Measurements from ENCODE around the gene MMP1.

MMP1 gene

DNA sequence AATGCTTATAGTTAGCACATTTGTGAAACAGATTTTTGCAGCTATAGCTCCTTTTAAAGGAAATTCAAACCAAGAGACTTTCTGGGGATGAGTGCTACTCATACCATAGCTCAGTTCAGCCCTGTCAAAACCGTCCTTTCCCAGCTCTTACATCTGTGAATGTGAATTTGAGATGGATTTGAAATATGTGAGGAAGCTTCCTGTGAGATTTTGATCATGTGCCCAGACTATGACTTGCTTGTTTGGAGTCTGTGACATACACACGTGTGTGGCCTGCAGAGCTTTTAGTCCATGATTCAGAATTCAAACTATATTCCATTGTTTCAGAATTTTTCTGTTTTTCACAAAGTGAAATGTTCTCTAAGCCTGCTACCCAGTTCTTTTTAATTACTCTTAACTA, 4.4 kb upstream of the MMP1 start:
- no peak for DNase-seq

DNA sequence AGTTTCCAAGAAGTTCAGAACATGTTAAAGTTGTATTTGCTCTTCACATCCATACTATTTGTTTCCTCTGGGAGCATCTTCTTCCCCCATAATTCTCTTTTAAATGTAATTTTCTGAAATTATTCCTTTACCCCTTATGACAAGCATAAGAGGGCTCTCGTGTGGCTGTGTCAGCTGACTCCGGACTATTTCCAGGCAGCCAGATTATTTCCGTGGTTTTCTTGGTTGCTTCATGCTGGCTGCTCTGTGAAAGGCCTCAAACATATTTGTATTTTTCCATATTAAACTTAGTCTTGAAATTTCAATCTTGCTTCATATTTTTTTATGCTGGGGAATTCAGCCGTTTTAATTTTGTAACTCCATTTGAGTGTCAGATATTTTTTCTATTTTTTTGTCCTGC, 2.8 kb upstream of the MMP1 start:
- DNase-seq = no peak

DNA sequence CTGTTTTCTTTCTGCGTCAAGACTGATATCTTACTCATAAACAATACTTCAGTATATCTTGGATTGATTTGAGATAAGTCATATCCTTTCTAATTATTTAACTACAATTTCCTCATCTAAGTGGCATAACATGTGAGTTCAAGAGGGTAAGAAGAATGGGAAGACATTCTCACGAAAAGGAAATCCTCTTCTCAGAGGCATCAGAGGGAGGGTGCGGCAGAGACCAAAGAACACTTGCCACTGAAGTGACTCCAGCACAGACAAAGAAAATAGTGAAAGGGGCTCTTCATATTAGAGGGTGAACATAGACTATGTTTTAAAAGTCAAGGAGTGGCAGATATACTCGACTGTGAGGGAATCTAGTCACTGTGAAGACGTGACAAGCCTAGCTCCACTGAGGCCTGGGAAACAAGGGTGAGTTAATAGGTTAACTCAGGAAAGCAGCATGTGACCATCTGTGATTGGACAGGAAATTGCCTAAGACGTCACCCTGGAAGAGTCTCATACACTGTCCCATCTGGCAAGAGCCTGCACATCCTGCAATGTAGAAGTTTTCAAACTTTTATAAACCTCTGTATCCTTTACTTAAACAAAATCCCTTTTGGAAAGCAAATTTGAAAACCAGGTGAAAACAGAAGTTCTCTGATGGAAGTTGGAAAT, 1.9 kb upstream of the MMP1 start:
- no peak for DNase-seq

DNA sequence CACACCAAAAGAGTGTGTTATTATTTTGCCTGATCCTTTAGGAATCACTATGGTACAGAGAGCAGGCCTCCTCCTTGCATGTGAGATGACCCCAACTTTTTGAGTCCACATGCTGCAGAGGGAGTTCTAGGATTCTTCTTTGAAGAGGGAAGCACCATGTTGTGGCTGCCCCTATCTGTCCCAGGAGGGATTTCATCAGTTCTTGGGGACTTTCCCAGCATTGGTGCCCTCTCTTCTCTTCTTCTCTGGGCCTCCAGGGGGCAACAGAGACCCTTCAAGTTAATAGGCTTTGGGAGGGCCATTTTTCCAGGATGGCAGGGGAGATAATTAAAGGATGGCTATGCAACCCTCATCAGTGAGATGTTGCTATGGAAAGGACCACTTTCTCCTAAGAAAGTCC, 3.6 kb downstream of the MMP1 start:
- peak; percentile 64 for DNase-seq

DNA sequence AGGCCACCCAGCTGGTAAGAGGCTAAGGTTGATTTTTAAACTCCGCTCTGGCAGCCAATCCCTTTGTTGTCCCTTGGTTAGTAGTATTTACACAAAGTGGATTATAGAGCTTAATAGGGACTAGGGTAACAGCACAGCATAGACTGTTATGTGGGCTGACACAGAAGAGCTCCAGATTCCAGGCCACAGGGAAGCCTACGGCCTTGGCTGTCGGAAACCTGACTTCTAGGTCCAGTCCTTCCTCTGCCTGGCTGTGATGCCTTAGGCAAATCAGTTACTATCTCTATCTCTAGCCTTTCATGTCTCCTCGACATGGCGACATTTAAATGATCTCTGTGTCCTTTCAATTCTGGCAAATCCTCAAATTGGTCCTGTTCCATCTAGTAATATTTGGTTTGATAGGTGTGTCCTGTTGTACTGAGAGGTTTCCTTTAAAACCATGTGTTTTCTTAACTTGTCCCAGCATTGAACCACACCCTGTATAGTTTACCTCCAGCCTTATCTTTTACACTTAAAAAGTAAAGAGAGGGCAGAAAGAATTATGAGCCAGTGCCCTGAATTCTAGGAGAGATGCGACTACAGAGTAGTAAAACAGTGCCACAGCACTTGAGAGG, 4.2 kb downstream of the MMP1 start:
- DNase-seq = peak; percentile 59

DNA sequence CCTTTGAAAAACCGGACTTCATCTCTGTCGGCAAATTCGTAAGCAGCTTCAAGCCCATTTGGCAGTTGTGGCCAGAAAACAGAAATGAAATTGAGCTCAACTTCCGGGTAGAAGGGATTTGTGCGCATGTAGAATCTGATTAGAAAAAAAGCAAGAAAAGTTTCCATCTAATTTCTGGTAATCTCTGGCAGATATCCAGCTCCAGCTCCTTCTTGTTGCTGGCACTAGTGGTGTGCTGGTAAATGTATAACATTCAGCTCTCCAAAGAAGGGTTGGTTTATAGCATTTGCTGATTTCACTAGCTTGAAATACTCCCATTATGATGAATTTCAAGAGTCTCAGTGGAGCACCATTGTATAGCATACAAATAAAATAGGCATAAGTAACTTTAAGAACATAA, 5.4 kb downstream of the MMP1 start:
- DNase-seq = no peak

DNA sequence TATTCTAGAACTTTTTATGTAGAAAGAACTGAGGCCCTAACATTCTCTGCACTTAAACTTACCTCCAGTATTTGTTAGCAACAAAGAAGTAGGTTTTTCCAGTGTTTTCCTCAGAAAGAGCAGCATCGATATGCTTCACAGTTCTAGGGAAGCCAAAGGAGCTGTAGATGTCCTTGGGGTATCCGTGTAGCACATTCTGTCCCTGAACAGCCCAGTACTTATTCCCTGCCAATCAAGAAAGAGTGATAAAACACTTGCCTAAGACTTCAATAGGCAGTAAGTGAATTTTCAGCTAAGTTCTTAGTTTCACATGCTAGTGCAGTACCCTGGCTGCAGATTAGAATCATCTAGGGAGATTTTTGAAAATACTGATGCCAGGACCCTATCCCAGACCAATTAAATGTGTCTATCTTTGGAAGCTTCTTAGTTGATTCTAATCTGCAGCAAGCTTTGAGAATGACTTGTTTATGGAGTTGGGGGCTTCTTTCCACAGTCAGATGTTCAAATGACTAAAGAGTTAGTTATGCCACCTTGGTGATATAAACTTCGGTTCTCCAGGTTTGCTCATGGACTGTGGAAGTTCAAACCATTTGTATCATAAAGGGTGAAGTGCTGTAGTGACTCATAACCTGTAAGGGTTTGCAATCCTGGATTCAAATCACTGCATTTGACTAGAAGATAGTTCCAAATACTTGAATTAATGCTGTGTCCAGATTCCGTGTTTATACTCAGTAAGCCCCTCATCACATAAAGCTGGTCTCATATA, 6.5 kb downstream of the MMP1 start:
- DNase-seq = no peak

DNA sequence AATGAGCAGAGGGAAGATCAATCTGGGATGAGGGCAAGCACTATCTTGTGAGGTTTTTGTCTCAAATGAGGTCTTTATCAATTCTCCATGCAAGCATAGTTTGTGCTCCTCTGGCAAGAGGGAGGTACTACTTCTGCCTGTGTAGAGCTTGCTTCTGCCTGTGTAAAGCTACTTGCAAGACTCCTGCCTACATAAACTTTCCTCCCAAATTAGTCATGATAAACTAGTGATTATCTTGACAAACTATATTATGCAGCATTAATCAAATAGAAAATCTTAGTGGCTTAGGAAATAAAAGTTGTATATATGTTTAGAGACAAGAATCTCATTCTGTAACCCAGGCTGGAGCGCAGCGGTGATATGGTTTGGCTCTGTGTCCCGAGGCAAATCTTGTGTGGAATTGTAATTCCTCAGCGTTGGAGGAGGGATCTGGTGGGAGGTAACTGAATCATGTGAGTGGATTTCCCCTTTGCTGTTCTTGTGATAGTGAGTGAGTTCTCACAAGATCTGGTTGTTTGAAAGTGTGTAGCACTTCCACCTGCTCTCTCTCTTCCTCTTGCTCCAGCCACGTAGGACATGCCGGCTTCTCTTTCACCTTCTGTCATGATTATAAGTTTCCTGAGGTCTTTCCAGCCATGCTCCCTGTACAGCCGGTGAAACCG, 9.5 kb downstream of the MMP1 start:
- no peak for DNase-seq

DNA sequence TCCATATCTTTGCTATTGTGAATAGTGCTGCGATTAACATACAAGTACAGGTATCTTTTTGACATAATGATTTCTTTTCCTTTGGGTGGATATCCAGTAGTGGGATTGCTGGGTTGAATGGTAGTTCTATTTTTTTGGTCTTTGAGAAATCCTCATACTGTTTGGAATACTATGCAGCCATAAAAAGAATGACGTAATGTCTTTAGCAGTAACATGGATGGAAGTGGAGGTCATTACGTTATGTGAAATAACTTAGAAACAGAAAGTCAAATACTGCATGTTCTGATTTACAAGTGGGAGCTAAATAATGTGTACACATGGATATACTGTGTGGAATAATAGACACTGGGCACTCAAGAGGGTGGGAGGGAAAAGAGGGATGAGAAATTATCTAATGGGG, 13.6 kb downstream of the MMP1 start:
- DNase-seq = no peak

DNA sequence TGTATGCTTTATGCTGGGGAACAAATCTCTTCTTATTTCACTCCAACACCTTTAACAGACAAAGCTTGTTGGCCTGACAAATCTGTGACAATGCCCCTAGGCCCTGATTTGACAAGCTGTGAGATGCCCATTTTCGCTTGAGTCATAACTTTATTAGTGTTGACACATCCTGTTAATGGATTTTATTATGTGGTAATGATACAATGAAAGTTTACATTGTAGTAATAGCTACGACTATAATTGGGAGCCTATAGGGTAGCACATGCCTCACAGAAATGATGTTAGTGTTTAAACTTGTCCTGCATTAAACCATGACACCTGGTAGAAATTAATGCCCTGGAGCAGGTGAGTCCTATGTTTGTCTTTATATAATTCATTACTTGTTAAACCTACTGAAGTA, 14.2 kb downstream of the MMP1 start:
- DNase-seq = no peak

DNA sequence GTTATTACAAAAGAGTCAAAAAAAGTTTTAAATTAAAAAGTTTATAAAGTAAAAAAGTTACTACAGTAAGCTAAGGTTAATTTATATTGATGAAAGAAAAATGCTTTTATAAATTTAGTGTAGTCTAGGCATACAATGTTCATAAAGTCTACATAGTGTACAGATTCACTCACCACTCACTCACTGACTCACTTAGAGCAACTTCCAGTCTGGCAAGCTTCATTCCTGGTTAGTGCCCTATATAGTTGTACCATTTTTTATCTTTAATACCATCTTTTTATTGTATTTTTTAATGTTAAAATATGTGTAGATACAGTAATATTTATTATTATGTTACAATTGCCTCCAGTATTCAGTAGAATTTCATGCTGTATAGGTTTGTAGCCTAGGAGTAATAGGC, 14.9 kb downstream of the MMP1 start:
- no peak for DNase-seq

DNA sequence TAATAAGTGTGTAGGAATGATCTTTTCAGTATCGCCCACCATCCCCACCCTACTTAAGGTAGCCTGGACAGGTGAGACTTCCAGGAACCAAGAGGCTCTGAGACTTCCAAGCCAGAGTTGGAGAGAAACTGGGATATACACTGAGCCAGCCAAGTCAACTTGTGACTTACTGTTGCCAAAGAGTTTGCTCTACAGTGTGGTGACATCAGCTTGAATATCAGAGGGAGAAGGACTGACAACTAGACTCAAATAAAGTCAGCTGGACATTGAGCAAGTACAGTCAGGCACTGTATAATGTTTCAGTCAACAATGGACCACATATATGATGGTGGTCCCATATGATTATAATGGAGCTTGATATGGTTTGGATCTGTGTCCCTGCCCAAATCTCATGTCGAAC, 16.3 kb downstream of the MMP1 start:
- no peak for DNase-seq

DNA sequence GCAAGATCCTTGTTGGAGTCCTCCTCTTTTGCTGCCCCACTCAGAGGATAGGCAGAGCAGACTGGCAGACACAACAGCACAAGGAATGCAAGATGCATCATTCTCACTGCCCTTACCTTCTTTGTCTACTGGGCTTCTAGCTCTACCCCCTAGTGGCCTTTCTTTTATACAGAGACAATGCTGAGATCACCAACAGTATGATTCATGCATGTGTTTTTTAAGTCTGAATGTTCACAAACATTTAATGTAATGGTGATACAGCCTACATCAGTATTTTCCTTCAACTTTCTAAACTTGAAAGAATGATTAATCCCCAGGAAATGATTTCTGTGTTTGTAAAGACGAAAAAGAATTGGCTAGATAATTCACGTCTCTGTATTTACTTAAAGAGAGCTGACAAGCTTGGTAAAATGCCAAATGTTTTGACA, 17.5 kb downstream of the MMP1 start, which contains the start of gene MMP10:
TSS of gene MMP10 (minus strand) at position 138 of the 428 bp plus-strand sequence. CDS start at position 101, 37 bp downstream.
- peak; percentile 70 for DNase-seq

DNA sequence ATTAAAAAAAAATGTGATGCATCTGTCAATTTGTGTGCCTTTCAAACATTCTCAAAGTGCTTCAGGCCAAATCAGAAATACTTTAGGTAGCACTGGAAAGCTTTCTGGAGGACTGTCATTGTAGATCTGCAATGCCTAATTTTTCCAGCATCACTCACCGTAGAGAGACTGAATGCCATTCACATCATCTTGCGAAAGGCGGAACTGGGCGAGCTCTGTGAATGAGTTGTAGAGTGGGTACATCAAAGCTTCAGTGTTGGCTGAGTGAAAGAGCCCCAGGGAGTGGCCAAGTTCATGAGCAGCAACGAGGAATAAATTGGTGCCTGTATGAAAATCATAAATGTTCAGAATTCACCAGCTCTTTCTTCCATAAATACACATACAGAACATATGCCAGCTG, 21.5 kb downstream of the MMP1 start:
- peak; percentile 78 for DNase-seq

DNA sequence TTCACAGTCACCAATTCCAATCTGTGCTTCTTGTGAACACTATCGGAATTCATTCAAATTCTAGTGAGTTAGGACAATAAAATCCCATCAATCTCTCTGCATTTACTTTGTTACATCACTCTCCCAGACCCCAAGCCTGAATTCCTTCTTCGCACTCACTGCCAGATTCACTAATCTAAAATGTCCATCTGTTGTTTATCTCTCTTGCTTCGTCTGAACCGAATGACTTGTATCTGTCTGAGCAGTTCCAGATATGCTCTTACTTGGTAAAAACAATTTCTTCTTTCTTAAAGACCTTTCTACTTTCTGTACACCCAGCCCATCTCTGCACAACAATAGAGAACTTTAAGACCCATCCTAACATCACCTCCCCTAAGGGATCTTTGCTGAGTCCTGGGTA, 24.6 kb downstream of the MMP1 start:
- DNase-seq = no peak

DNA sequence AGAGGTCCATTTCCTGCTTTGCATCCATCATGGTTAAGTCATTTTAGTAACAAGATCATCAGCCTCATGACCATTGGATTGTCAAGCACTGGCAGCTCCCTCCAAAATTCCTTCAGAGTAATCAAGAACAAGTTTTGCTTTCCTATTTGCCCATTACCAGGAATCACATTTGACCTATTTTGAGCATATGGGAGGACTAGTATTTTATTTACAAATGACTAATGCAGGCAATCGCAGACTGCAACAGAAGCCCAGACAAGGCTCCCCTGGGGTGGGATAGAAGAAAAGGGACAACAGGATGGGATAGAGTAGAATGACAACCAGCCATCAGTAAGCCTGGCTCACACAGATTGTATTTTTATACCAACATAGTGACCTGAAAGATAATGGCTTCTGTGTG, 26.6 kb downstream of the MMP1 start:
- DNase-seq = no peak

DNA sequence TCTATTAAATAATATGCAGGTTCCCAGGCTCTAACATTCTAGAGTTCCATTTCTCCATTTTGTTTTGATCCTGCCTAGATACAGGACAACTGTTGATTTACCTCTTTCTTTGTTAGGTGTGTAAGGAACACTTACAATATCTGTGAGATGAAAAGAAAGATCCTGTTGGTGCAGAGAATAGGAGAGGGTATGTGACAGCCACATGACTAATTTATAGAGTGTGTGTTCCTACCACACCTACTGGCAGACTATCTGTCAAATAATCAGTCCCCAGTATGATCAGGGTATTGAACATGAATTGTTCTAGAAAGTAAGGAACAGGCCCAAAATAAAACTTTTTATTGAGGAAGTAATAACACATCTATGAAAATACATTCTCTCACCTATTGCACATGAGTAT, 27.8 kb downstream of the MMP1 start:
- no peak for DNase-seq

DNA sequence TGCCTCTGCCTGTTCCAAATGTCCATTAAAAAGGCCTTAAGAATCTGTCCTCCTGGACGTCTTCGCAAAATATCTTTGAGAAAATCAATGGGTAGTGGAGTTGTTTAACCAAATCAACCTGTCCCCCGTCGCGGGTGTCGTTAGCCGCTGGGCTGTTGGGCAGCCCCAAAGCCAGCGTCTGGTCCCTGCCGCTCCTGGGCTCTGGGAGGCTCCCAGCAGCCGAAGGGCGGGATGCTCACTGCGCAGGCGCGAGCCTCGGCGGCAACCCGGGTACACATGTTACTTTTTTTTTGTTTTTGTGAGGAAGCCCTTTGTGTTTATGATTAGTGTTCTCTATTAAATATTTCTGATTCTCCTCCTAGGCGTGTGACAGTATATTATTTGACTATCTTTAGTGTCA, 30.2 kb downstream of the MMP1 start:
- DNase-seq = no peak

DNA sequence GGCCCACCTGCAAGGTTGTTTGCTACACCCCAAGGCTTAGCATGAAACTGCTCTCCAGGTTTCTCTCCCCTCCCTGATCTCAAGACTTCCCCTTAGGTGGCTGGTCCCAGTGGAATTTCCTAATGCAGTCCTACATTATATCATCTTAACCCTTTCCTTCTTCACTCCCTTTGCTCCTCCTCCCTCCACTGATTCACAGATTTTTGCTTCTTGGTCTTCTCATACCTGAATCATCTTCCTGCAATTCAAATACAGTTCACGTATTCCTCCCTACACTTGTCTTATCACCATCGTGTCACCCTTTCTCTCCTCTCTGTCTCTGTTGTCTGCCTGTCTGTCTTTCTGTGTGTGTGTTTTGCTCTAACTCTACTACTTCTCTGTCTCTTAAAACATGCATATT, 34.5 kb downstream of the MMP1 start:
- DNase-seq = no peak

DNA sequence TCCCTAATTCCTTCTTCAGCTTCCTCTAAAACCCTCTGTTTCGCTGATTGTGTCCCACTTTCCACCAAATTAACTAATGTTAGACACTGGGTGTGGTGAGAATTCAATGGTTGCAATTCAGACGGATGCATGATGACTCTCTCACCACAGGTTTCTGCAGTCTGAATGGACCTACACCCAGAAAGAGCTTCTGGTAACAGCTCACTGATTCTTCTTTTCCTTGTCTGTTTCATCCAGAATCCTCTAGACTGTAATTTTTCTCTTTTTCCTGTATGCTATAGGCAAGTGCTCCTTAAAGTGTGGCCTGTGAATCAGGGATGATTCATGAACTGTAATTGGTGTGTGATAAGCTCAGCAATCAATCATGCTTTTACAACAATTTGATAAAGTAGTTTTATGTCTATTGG, 35.6 kb downstream of the MMP1 start:
- no peak for DNase-seq

DNA sequence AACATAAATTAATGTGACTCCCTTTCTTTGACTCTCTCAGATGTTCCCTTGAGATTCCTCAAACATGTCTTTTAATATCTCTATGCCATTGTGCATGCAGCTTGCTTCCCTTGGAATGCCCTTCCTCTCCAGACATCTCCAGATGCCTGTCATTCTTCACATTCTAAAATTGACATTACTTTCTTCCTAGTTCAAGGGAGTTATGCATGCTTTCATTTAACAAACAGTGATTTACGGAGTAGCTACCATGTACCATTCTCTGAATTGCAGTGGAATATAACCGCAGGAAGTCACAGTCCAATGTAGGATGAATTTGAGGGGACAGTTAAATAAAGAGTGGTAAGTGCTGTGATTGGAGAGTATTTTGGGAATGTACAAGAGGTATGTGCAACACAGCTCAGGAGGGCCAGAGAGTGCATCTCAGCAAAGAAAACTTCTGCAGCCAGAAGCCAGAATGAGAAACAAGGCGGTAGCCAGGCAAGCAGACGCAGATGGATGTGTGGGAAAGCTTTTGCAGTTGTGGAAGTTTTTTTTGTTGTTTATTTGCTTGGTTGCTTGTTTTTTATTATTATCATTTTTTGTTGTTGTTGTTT, 36.2 kb downstream of the MMP1 start:
- DNase-seq = peak; percentile 74

DNA sequence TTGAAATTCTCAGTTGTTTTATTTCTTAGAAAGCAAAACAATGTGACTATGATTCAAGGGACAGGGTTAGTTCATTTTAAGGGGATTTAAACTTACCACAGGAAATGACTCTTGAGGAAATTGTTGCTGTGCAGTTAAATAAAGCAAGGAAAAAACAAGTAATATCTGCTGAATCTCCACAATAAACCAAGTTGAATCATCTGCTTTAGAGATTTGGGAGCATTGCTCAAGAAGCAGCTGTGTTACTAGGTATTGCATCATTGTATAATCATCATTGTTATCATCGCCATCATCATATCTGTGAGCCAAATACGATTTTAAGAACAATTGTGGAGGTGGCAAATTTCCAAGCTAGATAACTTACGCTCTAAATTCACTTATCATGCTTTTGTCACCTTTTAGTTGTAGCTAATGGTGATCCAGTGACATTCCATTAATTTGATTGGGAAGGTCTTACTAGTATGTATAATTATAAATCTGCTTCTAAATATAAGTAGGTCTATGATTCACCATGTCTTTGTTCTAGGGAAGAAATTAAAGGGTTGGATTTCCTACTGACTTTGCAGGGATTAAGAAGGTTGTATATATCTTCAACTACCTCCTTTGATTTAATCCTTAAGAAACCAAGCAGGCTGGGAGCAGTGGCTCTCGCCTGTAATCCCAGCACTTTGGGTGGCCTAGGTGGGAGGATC, 37.5 kb downstream of the MMP1 start:
- DNase-seq = no peak
